ENCODE data around the gene ITGAD.

ITGAD gene

GRCh38 chr16:31459687-31460581 is 66.8 kb downstream of the ITGAD start:
- TF ChIP-seq CTCF (IDR thresholded peaks at IDR 0.05; ENCODE audit: control extremely low read depth, extremely low read depth, low read depth, missing control alignments), result no peak
- CTCF ChIA-PET, result interaction anchor here (0.7 to 9.6 kb wide), 31 partner anchors 9 to 506 kb away, joined by 3 to 105 read pairs (median 5); partner anchors contain the start of genes KAT8, RUSF1, SLC5A2 and TGFB1I1
- DNase-seq (ENCODE audit: extremely low spot score), result peak; percentile 99
- POLR2A ChIA-PET, result interaction anchor here (0.6 to 1.7 kb wide), 2 partner anchors 17 to 280 kb away, joined by 3 to 9 read pairs; partner anchors contain the start of gene FUS

GRCh38 chr16:31460582-31461002 is 67.5 kb downstream of the ITGAD start:
- DNase-seq (ENCODE audit: extremely low spot score), result peak; percentile 45
- CTCF ChIA-PET, result interaction anchor here (0.7 to 9.6 kb wide), 31 partner anchors 8 to 416 kb away, joined by 3 to 105 read pairs (median 5); partner anchors contain the start of genes KAT8, RUSF1, SLC5A2 and TGFB1I1
- TF ChIP-seq CTCF (IDR thresholded peaks at IDR 0.05; ENCODE audit: control extremely low read depth, extremely low read depth, low read depth, missing control alignments), result peak; percentile 77
- POLR2A ChIA-PET, result interaction anchor here (1.7 kb wide), 1 partner anchor 280 kb away, joined by 9 read pairs; the partner anchor contains the start of gene FUS

GRCh38 chr16:31461201-31461920 is 68.2 kb downstream of the ITGAD start:
- TF ChIP-seq CTCF (IDR thresholded peaks at IDR 0.05; ENCODE audit: control extremely low read depth, extremely low read depth, low read depth, missing control alignments), result no peak
- CTCF ChIA-PET, result interaction anchor here (0.7 to 9.6 kb wide), 28 partner anchors 7 to 416 kb away, joined by 3 to 105 read pairs (median 4); partner anchors contain the start of genes KAT8, RUSF1, SLC5A2 and TGFB1I1
- DNase-seq (ENCODE audit: extremely low spot score), result no peak
- POLR2A ChIA-PET, result no interaction called here

GRCh38 chr16:31461921-31462804 is 69.0 kb downstream of the ITGAD start:
- ChIA-PET POLR2A (no interaction called here), CTCF (interaction anchor here (0.7 to 9.6 kb wide), 5 partner anchors 12 to 406 kb away, joined by 3 to 105 read pairs (median 21); partner anchors contain the start of gene ZNF843)
- DNase-seq (ENCODE audit: extremely low spot score), result no peak
- no peak for TF ChIP-seq CTCF (IDR thresholded peaks at IDR 0.05; ENCODE audit: control extremely low read depth, extremely low read depth, low read depth, missing control alignments)

- DNase-seq (ENCODE audit: extremely low spot score), result no peak
- CTCF ChIA-PET, result interaction anchor here (1.5 kb wide), 1 partner anchor 12 kb away, joined by 4 read pairs; no protein-coding TSS in a partner anchor
- no peak for TF ChIP-seq CTCF (IDR thresholded peaks at IDR 0.05; ENCODE audit: control extremely low read depth, extremely low read depth, low read depth, missing control alignments)
- POLR2A ChIA-PET, result no interaction called here
These were observed 71.2 kb downstream of the ITGAD start for GRCh38 chr16:31464348-31464769.
